CD4-positive, alpha-beta T cell (primary cell): ENCODE results near the gene C11orf54. TPM values are rescaled to one million over a fixed set of nuclear protein-coding genes. Genes with fewer than 3 reads are reported as not detected.

ENCODE experiments used
- ATAC-seq: fragments of 200-7000 bp; cut with Tn5 transposase; one replicate; pipeline ENCODE4 v1.10.0; 2022; ENCODE audit warnings: mild to moderate bottlenecking; ENCODE audit not compliant: poor library complexity
- CTCF ChIA-PET: fragments of 350-600 bp; sonication (Branson Sonifier 250); formaldehyde crosslinking; loops from one replicate; lab custom pipeline; 2021; ENCODE audit warnings: antibody characterized with exemption, inconsistent platforms; lab: Charles Lee
- POLR2A ChIA-PET: fragments of 350-600 bp; sonication (Branson Sonifier 250); formaldehyde crosslinking; loops from one replicate; lab custom pipeline; 2021; ENCODE audit warnings: antibody characterized with exemption, inconsistent platforms; lab: Charles Lee
- DNase-seq, 14 experiments: peaks; one replicate each; pipeline ENCODE4 v3.0.0-alpha.2; 2013 to 2020; ENCODE audit warnings: mixed read lengths in 2 of 14
- H3K27ac ChIP-seq, 2 donors: one replicate each; pipeline versions ENCODE4 v1.5.1 to v1.7.0; 2013; ENCODE audit warnings: low read length in 2 of 2, low read depth in 1 of 2, mild to moderate bottlenecking in 1 of 2
- H3K27me3 ChIP-seq, 2 experiments: 1 replicate in 1 of 2; 2 replicates in 1 of 2; pipeline versions ENCODE4 v1.6.1 to v1.7.0; 2013; ENCODE audit warnings: low read length in 2 of 2, control low read depth in 1 of 2, mild to moderate bottlenecking in 1 of 2, moderate library complexity in 1 of 2; ENCODE audit not compliant: insufficient read depth in 2 of 2, control insufficient read depth in 1 of 2
- H3K36me3 ChIP-seq: one replicate; pipeline ENCODE4 v1.6.1; 2013; ENCODE audit warnings: low read length, control low read depth; ENCODE audit not compliant: insufficient read depth
- H3K4me1 ChIP-seq: one replicate; pipeline ENCODE4 v1.6.1; 2013; ENCODE audit warnings: low read length, control low read depth; ENCODE audit not compliant: insufficient read depth
- H3K4me3 ChIP-seq: one replicate; pipeline ENCODE4 v1.5.1; 2013; ENCODE audit warnings: mild to moderate bottlenecking, low read length, moderate library complexity
- H3K9me3 ChIP-seq, 2 experiments: 1 replicate in 1 of 2; 2 replicates in 1 of 2; pipeline versions ENCODE4 v1.6.1 to v1.7.0; 2013; ENCODE audit warnings: low read length in 2 of 2, mild to moderate bottlenecking in 2 of 2, control low read depth in 1 of 2, moderate library complexity in 1 of 2; ENCODE audit not compliant: control insufficient read depth in 1 of 2, insufficient read depth in 1 of 2
- H3K27ac Mint-ChIP-seq: one replicate; pipeline ENCODE4 v1.8.0; 2020; ENCODE audit warnings: mixed read lengths
- H3K27me3 Mint-ChIP-seq: one replicate; pipeline ENCODE4 v1.8.0; 2021; ENCODE audit warnings: mixed read lengths
- H3K36me3 Mint-ChIP-seq: one replicate; pipeline ENCODE4 v1.8.0; 2021; ENCODE audit warnings: low read depth, mixed read lengths
- H3K4me1 Mint-ChIP-seq: one replicate; pipeline ENCODE4 v1.8.0; 2021; ENCODE audit warnings: low read depth, mixed read lengths
- H3K4me3 Mint-ChIP-seq: one replicate; pipeline ENCODE4 v1.8.0; 2020; ENCODE audit warnings: mild to moderate bottlenecking, mixed read lengths
- H3K9me3 Mint-ChIP-seq: one replicate; pipeline ENCODE4 v1.8.0; 2020; ENCODE audit warnings: mixed read lengths
- intact Hi-C, 2 experiments: fragments of 100-400 bp; cut with DNase I in 1 of 2; cut with micrococcal nuclease in 1 of 2; formaldehyde crosslinking; loops; one replicate each; pipeline versions ENCODE4 v1.15.1 to v1.9.0; 2023 to 2025; cut with DNase I, micrococcal nuclease
- total RNA-seq, 174 experiments: library from RNA in 2 of 174; stranded (reverse) in 2 of 174; gene quantifications; one replicate each; pipeline ENCODE4 v1.2.3 and lab custom pipeline; 2021 to 2026
- TF ChIP-seq, protein P1 (sequence below): fragments of 200-600 bp; IDR thresholded peaks from one replicate; pipeline ENCODE4 v1.8.0; 2022; ENCODE audit warnings: antibody characterized with exemption, mild to moderate bottlenecking

The C11orf54 gene
- total RNA-seq, 2 experiments from 2014 or later = 6.8 to 8.0 TPM

GRCh38 chr11:93720522-93720921, 20.9 kb upstream of the C11orf54 start:
- H3K4me3 Mint-ChIP-seq = no peak overlapping the region
- H3K27me3 ChIP-seq = no peaks in the 10 kb centered on the region
- POLR2A ChIA-PET = interaction anchor here (1.1 to 4.6 kb wide), 3 partner anchors 15 to 21 kb away, joined by 3 to 24 read pairs (median 4); partner anchors contain the start of genes C11orf54 and TAF1D
- no peak overlapping the region for H3K27ac ChIP-seq
- no peaks in the 10 kb centered on the region for H3K9me3 ChIP-seq
- peaks cover 61% of the 10 kb centered on the region for H3K36me3 Mint-ChIP-seq
- H3K4me3 ChIP-seq = no peak overlapping the region
- peaks cover 36% of the 10 kb centered on the region for H3K36me3 ChIP-seq
- H3K4me1 Mint-ChIP-seq = peaks cover 26% of the 10 kb centered on the region
- H3K4me1 ChIP-seq = peaks cover 13% of the 10 kb centered on the region
- no peak overlapping the region for H3K27ac Mint-ChIP-seq
- H3K9me3 Mint-ChIP-seq = peaks cover 9% of the 10 kb centered on the region
- CTCF ChIA-PET = no interaction called here
- TF ChIP-seq, protein P1, sequence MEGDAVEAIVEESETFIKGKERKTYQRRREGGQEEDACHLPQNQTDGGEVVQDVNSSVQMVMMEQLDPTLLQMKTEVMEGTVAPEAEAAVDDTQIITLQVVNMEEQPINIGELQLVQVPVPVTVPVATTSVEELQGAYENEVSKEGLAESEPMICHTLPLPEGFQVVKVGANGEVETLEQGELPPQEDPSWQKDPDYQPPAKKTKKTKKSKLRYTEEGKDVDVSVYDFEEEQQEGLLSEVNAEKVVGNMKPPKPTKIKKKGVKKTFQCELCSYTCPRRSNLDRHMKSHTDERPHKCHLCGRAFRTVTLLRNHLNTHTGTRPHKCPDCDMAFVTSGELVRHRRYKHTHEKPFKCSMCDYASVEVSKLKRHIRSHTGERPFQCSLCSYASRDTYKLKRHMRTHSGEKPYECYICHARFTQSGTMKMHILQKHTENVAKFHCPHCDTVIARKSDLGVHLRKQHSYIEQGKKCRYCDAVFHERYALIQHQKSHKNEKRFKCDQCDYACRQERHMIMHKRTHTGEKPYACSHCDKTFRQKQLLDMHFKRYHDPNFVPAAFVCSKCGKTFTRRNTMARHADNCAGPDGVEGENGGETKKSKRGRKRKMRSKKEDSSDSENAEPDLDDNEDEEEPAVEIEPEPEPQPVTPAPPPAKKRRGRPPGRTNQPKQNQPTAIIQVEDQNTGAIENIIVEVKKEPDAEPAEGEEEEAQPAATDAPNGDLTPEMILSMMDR = no peak
- no peaks in the 10 kb centered on the region for H3K27me3 Mint-ChIP-seq
- DNase-seq (no peak), ATAC-seq (no peak)
- intact Hi-C loops = no loop called here

DNA sequence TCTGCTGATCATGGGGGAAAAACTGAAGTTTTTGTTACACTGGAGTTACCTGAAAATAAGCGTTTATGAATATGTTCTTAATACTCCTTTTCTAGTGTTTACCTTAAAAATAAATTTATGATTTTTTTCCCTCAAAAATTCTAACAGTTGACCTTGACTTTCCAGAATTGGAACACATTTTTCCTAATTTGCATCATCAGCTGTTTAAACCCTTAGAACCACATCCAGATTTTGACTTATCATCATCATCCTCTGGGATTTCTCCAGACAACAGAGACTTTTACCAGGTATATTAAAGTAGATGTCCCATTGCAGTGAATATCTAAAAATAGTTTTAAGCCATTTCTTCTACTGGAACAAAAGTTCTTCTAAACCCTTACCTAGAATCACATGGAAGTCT, 17.4 kb upstream of the C11orf54 start:
- TF ChIP-seq, protein P1 = no peak
- peaks cover 62% of the 10 kb centered on the region for H3K36me3 ChIP-seq
- Mint-ChIP-seq H3K9me3 (no peaks in the 10 kb centered on the region), H3K27ac (peak overlapping the region; percentile 20), H3K27me3 (no peaks in the 10 kb centered on the region), H3K36me3 (peaks cover 66% of the 10 kb centered on the region), H3K4me1 (no peaks in the 10 kb centered on the region), H3K4me3 (no peak overlapping the region)
- no peak overlapping the region for H3K27ac ChIP-seq
- intact Hi-C loops = no loop called here
- no peaks in the 10 kb centered on the region for H3K4me1 ChIP-seq
- H3K27me3 ChIP-seq = no peaks in the 10 kb centered on the region
- ChIA-PET CTCF (no interaction called here), POLR2A (interaction anchor here (5.2 kb wide), 1 partner anchor 17 kb away, joined by 34 read pairs; the partner anchor contains the start of genes C11orf54 and TAF1D)
- H3K9me3 ChIP-seq = no peaks in the 10 kb centered on the region
- H3K4me3 ChIP-seq = no peak overlapping the region
- ATAC-seq (no peak), DNase-seq (no peak)

- Mint-ChIP-seq H3K27ac (peak overlapping the region; percentile 63), H3K9me3 (no peaks in the 10 kb centered on the region), H3K36me3 (peaks cover 82% of the 10 kb centered on the region), H3K4me1 (peaks cover 17% of the 10 kb centered on the region), H3K4me3 (no peak overlapping the region), H3K27me3 (no peaks in the 10 kb centered on the region)
- no peaks in the 10 kb centered on the region for H3K9me3 ChIP-seq
- intact Hi-C loops = no loop called here
- no peaks in the 10 kb centered on the region for H3K27me3 ChIP-seq
- CTCF ChIA-PET = interaction anchor here (1.8 kb wide), 1 partner anchor 13 kb away, joined by 4 read pairs; the partner anchor contains the start of genes C11orf54 and TAF1D
- peaks cover 87% of the 10 kb centered on the region for H3K36me3 ChIP-seq
- no peaks in the 10 kb centered on the region for H3K4me1 ChIP-seq
- POLR2A ChIA-PET = interaction anchor here (1.1 to 5.2 kb wide), 3 partner anchors 10 to 13 kb away, joined by 3 to 34 read pairs (median 4); partner anchors contain the start of genes C11orf54 and TAF1D
- TF ChIP-seq, protein P1 = no peak
- DNase-seq (no peak), ATAC-seq (no peak)
- no peak overlapping the region for H3K27ac ChIP-seq
- no peak overlapping the region for H3K4me3 ChIP-seq
Observed at GRCh38 chr11:93727985-93728791, 13.3 kb upstream of the C11orf54 start.
